GM23338 (cell line): ENCODE results near the gene EPS8L2. TPM values are rescaled to one million over a fixed set of nuclear protein-coding genes. Genes with fewer than 3 reads are reported as not detected.

Experiments
- ATAC-seq: fragments of 200-7000 bp; cut with Tn5 transposase; 3 replicates; pipeline ENCODE4 v1.9.1; 2020
- DNase-seq: peaks from one replicate; pipeline ENCODE4 v3.0.0-alpha.2; 2015; ENCODE audit warnings: low spot score
- H2AFZ ChIP-seq: fragments of 200-600 bp; sonication (generic); 2 replicates; pipeline ENCODE4 v1.8.0; 2016; ENCODE audit warnings: antibody characterized with exemption, mild to moderate bottlenecking, moderate library complexity
- H3F3A ChIP-seq: fragments of 200-600 bp; sonication (generic); replicated peaks from 2 replicates; pipeline ENCODE4 v1.8.0; 2017; ENCODE audit warnings: antibody characterized with exemption, mixed run types, low read depth
- H3K27ac ChIP-seq: fragments of 200-600 bp; sonication (generic); 2 replicates; pipeline ENCODE4 v1.6.1; 2016; ENCODE audit warnings: low read depth
- H3K27me3 ChIP-seq: fragments of 200-600 bp; sonication (generic); 2 replicates; pipeline ENCODE4 v1.8.0; 2016; ENCODE audit warnings: mild to moderate bottlenecking, mixed run types, moderate library complexity; ENCODE audit not compliant: insufficient read depth
- H3K36me3 ChIP-seq: fragments of 200-600 bp; sonication (generic); 2 replicates; pipeline ENCODE4 v1.8.0; 2016; ENCODE audit warnings: mild to moderate bottlenecking; ENCODE audit not compliant: insufficient read depth
- H3K4me1 ChIP-seq: fragments of 200-600 bp; sonication (generic); 2 replicates; pipeline ENCODE4 v1.8.0; 2016; ENCODE audit warnings: mild to moderate bottlenecking, moderate library complexity; ENCODE audit not compliant: insufficient read depth
- H3K4me2 ChIP-seq: fragments of 200-600 bp; sonication (generic); 2 replicates; pipeline ENCODE4 v1.7.1; 2017; ENCODE audit warnings: mixed run types
- H3K4me3 ChIP-seq: fragments of 200-600 bp; sonication (generic); 2 replicates; pipeline ENCODE4 v1.6.1; 2016; ENCODE audit warnings: mixed run types
- H3K79me2 ChIP-seq: fragments of 200-600 bp; sonication (generic); replicated peaks from 2 replicates; pipeline ENCODE4 v1.8.0; 2017; ENCODE audit warnings: mild to moderate bottlenecking; ENCODE audit not compliant: insufficient read depth
- H3K9me2 ChIP-seq: fragments of 200-600 bp; sonication (generic); 2 replicates; pipeline ENCODE4 v1.8.0; 2017; ENCODE audit not compliant: insufficient read depth
- H4K20me1 ChIP-seq: fragments of 200-600 bp; sonication (generic); replicated peaks from 2 replicates; pipeline ENCODE4 v1.8.0; 2017; ENCODE audit warnings: mild to moderate bottlenecking; ENCODE audit not compliant: insufficient read depth
- H3K27ac Mint-ChIP-seq: 2 replicates; pipeline ENCODE4 v1.8.0; 2020; ENCODE audit warnings: inconsistent platforms, mild to moderate bottlenecking, moderate library complexity, mixed read lengths
- H3K27me3 Mint-ChIP-seq: 3 replicates; pipeline ENCODE4 v1.8.0; 2022; ENCODE audit warnings: low read depth, mild to moderate bottlenecking, moderate library complexity, mixed read lengths, inconsistent platforms; ENCODE audit not compliant: insufficient read depth, poor library complexity
- H3K36me3 Mint-ChIP-seq: 3 replicates; pipeline ENCODE4 v1.8.0; 2021; ENCODE audit warnings: low read depth, mild to moderate bottlenecking, inconsistent platforms, moderate library complexity, mixed read lengths
- H3K4me1 Mint-ChIP-seq: 3 replicates; pipeline ENCODE4 v1.8.0; 2020; ENCODE audit warnings: mild to moderate bottlenecking, inconsistent platforms, mixed read lengths
- H3K4me3 Mint-ChIP-seq: 3 replicates; pipeline ENCODE4 v1.8.0; 2021; ENCODE audit warnings: moderate library complexity, mild to moderate bottlenecking, inconsistent platforms, mixed read lengths
- H3K9me3 Mint-ChIP-seq: 3 replicates; pipeline ENCODE4 v1.8.0; 2020; ENCODE audit warnings: moderate library complexity, mild to moderate bottlenecking, inconsistent platforms, mixed read lengths
- CREB1 ChIP-seq: fragments of 250-450 bp; sonication (Bioruptor Pico); IDR thresholded peaks from 2 replicates; pipeline ENCODE4 v1.5.0; 2020; ENCODE audit warnings: low read depth, mild to moderate bottlenecking, moderate library complexity
- EZH2 ChIP-seq: fragments of 200-600 bp; sonication (generic); IDR thresholded peaks from one replicate; pipeline ENCODE4 v1.8.0; 2017; ENCODE audit warnings: antibody characterized with exemption, mild to moderate bottlenecking, low read depth; ENCODE audit not compliant: unreplicated experiment
- EZH2phosphoT487 ChIP-seq: fragments of 200-600 bp; sonication (generic); IDR thresholded peaks from one replicate; pipeline ENCODE4 v1.8.1; 2018; ENCODE audit warnings: antibody characterized with exemption; ENCODE audit not compliant: unreplicated experiment
- JUNB ChIP-seq: IDR thresholded peaks from one replicate; pipeline ENCODE4 v1.6.1; 2016; ENCODE audit warnings: antibody characterized with exemption; ENCODE audit not compliant: unreplicated experiment
- NANOG ChIP-seq: IDR thresholded peaks from 2 replicates; pipeline ENCODE4 v1.6.1; 2016; ENCODE audit warnings: antibody characterized with exemption, borderline replicate concordance
- POLR2AphosphoS5 ChIP-seq: IDR thresholded peaks from 2 replicates; pipeline ENCODE4 v1.6.1; 2016; ENCODE audit warnings: antibody characterized with exemption, low read depth
- STAT1 ChIP-seq: IDR thresholded peaks from one replicate; pipeline ENCODE4 v1.6.1; 2016; ENCODE audit warnings: antibody characterized with exemption; ENCODE audit not compliant: unreplicated experiment
- ZNF114 ChIP-seq: fragments of 250-450 bp; sonication (Bioruptor Pico); IDR thresholded peaks from 2 replicates; pipeline ENCODE4 v1.5.0; 2020; ENCODE audit warnings: mild to moderate bottlenecking, moderate library complexity
- ZNF331 ChIP-seq: fragments of 250-450 bp; sonication (Bioruptor Pico); IDR thresholded peaks from 2 replicates; pipeline ENCODE4 v1.5.0; 2020; ENCODE audit warnings: low read depth, mild to moderate bottlenecking, moderate library complexity
- polyA plus RNA-seq: library from polyadenylated mRNA; unstranded; fragments of >200 nt; fragmentation: Nextera tagmentation; extraction: Ambion mirVana; gene quantifications from 2 replicates; pipeline ENCODE4 v1.2.1, GENCODE V29; 2016
- total RNA-seq: library from RNA; depleted of rRNA; stranded (reverse); fragments of >200 nt; shearing (Covaris generic); gene quantifications from 2 replicates; pipeline ENCODE4 v1.2.3, GENCODE V29; 2014
- TF ChIP-seq, protein P1 (sequence below): IDR thresholded peaks from one replicate; pipeline ENCODE4 v1.6.1; 2018; ENCODE audit warnings: antibody characterized with exemption; ENCODE audit not compliant: unreplicated experiment
- TF ChIP-seq, protein P2 (sequence below): IDR thresholded peaks from 2 replicates; pipeline ENCODE4 v1.6.1; 2016; ENCODE audit warnings: antibody characterized with exemption
- TF ChIP-seq, protein P3 (sequence below), 2 experiments: fragments of 200-600 bp in 1 of 2; sonication (generic) in 1 of 2; conservative IDR thresholded peaks; 2 replicates each; pipeline versions ENCODE4 v1.5.1 to v1.6.1; 2016 to 2017; ENCODE audit warnings: antibody characterized with exemption in 2 of 2, low read depth in 2 of 2, mild to moderate bottlenecking in 2 of 2, moderate library complexity in 1 of 2
- TF ChIP-seq, protein P4 (sequence below): fragments of 250-450 bp; sonication (Bioruptor Pico); IDR thresholded peaks from 2 replicates; pipeline ENCODE4 v1.5.0; 2020; ENCODE audit warnings: mild to moderate bottlenecking, moderate library complexity

EPS8L2 gene
- total and polyA plus RNA-seq, 2 experiments from 2014 or later, result 38.7 to 59.4 TPM

DNA sequence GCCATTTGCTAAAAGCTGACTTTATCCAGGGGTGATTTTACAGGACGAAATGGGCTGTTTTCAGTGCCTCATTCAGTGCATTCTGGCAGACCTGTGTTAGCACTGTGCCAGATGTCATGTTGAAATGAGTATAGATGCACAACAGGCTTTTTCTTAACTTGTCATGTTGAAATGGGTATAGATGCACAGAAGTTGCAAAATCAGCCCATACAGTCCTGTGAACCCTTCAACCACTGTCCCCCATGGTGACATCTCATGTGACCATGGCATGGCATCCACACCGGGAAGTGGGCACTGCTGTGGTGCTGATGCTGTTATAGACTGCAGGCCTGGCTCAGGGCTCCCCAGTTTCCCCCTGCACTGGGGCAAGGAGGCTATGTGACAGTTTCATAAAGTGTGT is 43.7 kb downstream of the EPS8L2 start:
- peaks cover 74% of the 10 kb centered on the region for H3K79me2 ChIP-seq
- H3K36me3 Mint-ChIP-seq, result peaks cover 24% of the 10 kb centered on the region
- ATAC-seq (no peak), DNase-seq (no peak)
- H3K4me1 ChIP-seq, result peaks cover 34% of the 10 kb centered on the region
- H3K4me2 ChIP-seq, result peak overlapping the region; percentile 97; the same call in 1 of the 2 replicates
- peaks cover 19% of the 10 kb centered on the region for H3K4me1 Mint-ChIP-seq
- no peaks in the 10 kb centered on the region for H3K27me3 ChIP-seq
- H3K27ac ChIP-seq, result 0 out of 2 replicates have a peak overlapping the region, but pooled peaks have one; percentile 39
- no peak overlapping the region for H3K27ac Mint-ChIP-seq
- no peak overlapping the region for H2AFZ ChIP-seq
- no peak overlapping the region for H3K4me3 ChIP-seq
- peaks cover 18% of the 10 kb centered on the region for H3K27me3 Mint-ChIP-seq
- no peaks in the 10 kb centered on the region; the same call in 1 of the 2 replicates for H3K36me3 ChIP-seq
- peaks cover 10% of the 10 kb centered on the region for H3F3A ChIP-seq
- H3K9me2 ChIP-seq, result no peaks in the 10 kb centered on the region
- peaks cover 6% of the 10 kb centered on the region; the same call in 2 of the 3 replicates for H3K9me3 Mint-ChIP-seq
- H3K4me3 Mint-ChIP-seq, result peak overlapping the region; percentile 58
- no peak for TF ChIP-seq ZNF331 (CRISPR knock-in tag)
- TF ChIP-seq, protein P1, sequence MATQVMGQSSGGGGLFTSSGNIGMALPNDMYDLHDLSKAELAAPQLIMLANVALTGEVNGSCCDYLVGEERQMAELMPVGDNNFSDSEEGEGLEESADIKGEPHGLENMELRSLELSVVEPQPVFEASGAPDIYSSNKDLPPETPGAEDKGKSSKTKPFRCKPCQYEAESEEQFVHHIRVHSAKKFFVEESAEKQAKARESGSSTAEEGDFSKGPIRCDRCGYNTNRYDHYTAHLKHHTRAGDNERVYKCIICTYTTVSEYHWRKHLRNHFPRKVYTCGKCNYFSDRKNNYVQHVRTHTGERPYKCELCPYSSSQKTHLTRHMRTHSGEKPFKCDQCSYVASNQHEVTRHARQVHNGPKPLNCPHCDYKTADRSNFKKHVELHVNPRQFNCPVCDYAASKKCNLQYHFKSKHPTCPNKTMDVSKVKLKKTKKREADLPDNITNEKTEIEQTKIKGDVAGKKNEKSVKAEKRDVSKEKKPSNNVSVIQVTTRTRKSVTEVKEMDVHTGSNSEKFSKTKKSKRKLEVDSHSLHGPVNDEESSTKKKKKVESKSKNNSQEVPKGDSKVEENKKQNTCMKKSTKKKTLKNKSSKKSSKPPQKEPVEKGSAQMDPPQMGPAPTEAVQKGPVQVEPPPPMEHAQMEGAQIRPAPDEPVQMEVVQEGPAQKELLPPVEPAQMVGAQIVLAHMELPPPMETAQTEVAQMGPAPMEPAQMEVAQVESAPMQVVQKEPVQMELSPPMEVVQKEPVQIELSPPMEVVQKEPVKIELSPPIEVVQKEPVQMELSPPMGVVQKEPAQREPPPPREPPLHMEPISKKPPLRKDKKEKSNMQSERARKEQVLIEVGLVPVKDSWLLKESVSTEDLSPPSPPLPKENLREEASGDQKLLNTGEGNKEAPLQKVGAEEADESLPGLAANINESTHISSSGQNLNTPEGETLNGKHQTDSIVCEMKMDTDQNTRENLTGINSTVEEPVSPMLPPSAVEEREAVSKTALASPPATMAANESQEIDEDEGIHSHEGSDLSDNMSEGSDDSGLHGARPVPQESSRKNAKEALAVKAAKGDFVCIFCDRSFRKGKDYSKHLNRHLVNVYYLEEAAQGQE, result no peak
- TF ChIP-seq, protein P2, sequence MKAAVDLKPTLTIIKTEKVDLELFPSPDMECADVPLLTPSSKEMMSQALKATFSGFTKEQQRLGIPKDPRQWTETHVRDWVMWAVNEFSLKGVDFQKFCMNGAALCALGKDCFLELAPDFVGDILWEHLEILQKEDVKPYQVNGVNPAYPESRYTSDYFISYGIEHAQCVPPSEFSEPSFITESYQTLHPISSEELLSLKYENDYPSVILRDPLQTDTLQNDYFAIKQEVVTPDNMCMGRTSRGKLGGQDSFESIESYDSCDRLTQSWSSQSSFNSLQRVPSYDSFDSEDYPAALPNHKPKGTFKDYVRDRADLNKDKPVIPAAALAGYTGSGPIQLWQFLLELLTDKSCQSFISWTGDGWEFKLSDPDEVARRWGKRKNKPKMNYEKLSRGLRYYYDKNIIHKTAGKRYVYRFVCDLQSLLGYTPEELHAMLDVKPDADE, result no peak
- no peak for TF ChIP-seq POLR2AphosphoS5
- TF ChIP-seq, protein P3, sequence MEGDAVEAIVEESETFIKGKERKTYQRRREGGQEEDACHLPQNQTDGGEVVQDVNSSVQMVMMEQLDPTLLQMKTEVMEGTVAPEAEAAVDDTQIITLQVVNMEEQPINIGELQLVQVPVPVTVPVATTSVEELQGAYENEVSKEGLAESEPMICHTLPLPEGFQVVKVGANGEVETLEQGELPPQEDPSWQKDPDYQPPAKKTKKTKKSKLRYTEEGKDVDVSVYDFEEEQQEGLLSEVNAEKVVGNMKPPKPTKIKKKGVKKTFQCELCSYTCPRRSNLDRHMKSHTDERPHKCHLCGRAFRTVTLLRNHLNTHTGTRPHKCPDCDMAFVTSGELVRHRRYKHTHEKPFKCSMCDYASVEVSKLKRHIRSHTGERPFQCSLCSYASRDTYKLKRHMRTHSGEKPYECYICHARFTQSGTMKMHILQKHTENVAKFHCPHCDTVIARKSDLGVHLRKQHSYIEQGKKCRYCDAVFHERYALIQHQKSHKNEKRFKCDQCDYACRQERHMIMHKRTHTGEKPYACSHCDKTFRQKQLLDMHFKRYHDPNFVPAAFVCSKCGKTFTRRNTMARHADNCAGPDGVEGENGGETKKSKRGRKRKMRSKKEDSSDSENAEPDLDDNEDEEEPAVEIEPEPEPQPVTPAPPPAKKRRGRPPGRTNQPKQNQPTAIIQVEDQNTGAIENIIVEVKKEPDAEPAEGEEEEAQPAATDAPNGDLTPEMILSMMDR (conservative IDR thresholded peaks at IDR 0.05; ENCODE audit: low read depth in 2 of 2), result no peak
- TF ChIP-seq, protein P4, sequence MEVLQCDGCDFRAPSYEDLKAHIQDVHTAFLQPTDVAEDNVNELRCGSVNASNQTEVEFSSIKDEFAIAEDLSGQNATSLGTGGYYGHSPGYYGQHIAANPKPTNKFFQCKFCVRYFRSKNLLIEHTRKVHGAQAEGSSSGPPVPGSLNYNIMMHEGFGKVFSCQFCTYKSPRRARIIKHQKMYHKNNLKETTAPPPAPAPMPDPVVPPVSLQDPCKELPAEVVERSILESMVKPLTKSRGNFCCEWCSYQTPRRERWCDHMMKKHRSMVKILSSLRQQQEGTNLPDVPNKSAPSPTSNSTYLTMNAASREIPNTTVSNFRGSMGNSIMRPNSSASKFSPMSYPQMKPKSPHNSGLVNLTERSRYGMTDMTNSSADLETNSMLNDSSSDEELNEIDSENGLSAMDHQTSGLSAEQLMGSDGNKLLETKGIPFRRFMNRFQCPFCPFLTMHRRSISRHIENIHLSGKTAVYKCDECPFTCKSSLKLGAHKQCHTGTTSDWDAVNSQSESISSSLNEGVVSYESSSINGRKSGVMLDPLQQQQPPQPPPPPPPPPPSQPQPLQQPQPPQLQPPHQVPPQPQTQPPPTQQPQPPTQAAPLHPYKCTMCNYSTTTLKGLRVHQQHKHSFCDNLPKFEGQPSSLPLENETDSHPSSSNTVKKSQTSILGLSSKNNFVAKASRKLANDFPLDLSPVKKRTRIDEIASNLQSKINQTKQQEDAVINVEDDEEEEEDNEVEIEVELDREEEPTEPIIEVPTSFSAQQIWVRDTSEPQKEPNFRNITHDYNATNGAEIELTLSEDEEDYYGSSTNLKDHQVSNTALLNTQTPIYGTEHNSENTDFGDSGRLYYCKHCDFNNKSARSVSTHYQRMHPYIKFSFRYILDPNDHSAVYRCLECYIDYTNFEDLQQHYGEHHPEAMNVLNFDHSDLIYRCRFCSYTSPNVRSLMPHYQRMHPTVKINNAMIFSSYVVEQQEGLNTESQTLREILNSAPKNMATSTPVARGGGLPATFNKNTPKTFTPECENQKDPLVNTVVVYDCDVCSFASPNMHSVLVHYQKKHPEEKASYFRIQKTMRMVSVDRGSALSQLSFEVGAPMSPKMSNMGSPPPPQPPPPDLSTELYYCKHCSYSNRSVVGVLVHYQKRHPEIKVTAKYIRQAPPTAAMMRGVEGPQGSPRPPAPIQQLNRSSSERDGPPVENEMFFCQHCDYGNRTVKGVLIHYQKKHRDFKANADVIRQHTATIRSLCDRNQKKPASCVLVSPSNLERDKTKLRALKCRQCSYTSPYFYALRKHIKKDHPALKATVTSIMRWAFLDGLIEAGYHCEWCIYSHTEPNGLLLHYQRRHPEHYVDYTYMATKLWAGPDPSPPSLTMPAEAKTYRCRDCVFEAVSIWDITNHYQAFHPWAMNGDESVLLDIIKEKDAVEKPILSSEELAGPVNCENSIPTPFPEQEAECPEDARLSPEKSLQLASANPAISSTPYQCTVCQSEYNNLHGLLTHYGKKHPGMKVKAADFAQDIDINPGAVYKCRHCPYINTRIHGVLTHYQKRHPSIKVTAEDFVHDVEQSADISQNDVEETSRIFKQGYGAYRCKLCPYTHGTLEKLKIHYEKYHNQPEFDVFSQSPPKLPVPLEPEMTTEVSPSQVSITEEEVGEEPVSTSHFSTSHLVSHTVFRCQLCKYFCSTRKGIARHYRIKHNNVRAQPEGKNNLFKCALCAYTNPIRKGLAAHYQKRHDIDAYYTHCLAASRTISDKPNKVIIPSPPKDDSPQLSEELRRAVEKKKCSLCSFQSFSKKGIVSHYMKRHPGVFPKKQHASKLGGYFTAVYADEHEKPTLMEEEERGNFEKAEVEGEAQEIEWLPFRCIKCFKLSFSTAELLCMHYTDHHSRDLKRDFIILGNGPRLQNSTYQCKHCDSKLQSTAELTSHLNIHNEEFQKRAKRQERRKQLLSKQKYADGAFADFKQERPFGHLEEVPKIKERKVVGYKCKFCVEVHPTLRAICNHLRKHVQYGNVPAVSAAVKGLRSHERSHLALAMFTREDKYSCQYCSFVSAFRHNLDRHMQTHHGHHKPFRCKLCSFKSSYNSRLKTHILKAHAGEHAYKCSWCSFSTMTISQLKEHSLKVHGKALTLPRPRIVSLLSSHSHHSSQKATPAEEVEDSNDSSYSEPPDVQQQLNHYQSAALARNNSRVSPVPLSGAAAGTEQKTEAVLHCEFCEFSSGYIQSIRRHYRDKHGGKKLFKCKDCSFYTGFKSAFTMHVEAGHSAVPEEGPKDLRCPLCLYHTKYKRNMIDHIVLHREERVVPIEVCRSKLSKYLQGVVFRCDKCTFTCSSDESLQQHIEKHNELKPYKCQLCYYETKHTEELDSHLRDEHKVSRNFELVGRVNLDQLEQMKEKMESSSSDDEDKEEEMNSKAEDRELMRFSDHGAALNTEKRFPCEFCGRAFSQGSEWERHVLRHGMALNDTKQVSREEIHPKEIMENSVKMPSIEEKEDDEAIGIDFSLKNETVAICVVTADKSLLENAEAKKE (CRISPR knock-in tag), result no peak
- TF ChIP-seq STAT1, result no peak
- no peak for TF ChIP-seq CREB1 (CRISPR knock-in tag)
- no peak for TF ChIP-seq JUNB
- TF ChIP-seq EZH2phosphoT487, result no peak
- TF ChIP-seq EZH2, result no peak
- TF ChIP-seq NANOG, result no peak
- TF ChIP-seq ZNF114 (CRISPR knock-in tag), result no peak
- peaks cover 44% of the 10 kb centered on the region for H4K20me1 ChIP-seq
